K562 (cell line): ENCODE measurements around the gene EFEMP2. TPM values are rescaled to one million over a fixed set of nuclear protein-coding genes. Genes with fewer than 3 reads are reported as not detected.

Experiments
- ATF1 ChIP-seq, 2 experiments: fragments of 450-650 bp in 1 of 2; IDR thresholded peaks; 2 replicates each; pipeline ENCODE4 v1.6.1; 2016; ENCODE audit warnings: missing compliant biosample characterization in 1 of 2, missing genetic modification characterization in 1 of 2
- CBX3 ChIP-seq, 2 experiments: IDR thresholded peaks; 1 replicate in 1 of 2; 2 replicates in 1 of 2; pipeline ENCODE4 v1.6.1; 2012; ENCODE audit warnings: inconsistent platforms in 2 of 2, low read length in 2 of 2, borderline replicate concordance in 1 of 2, control low read depth in 1 of 2
- E2F3 ChIP-seq: fragments of 250-450 bp; sonication (Bioruptor Pico); IDR thresholded peaks from 2 replicates; pipeline ENCODE4 v1.4.0; 2020; ENCODE audit warnings: mild to moderate bottlenecking
- HDAC1 ChIP-seq, 2 experiments: fragments of 450-650 bp; IDR thresholded peaks; 2 replicates each; pipeline ENCODE4 v1.6.1; 2016 to 2017; ENCODE audit warnings: inconsistent platforms in 1 of 2, mild to moderate bottlenecking in 1 of 2, moderate library complexity in 1 of 2
- HNRNPL ChIP-seq: fragments of 200-400 bp; formaldehyde crosslinking; IDR thresholded peaks from 2 replicates; pipeline ENCODE4 v1.6.1; 2017; ENCODE audit warnings: low read depth, mild to moderate bottlenecking, low read length
- HNRNPUL1 ChIP-seq: fragments of 200-400 bp; formaldehyde crosslinking; IDR thresholded peaks from 2 replicates; pipeline ENCODE4 v1.6.1; 2017; ENCODE audit warnings: low read length
- MBD2 ChIP-seq: sonication (generic); IDR thresholded peaks from 2 replicates; pipeline ENCODE4 v1.6.1; 2016; ENCODE audit warnings: low read depth, borderline replicate concordance
- NR2C2 ChIP-seq, 2 experiments: fragments of 200-800 bp in 1 of 2; sonication (Bioruptor generic) in 1 of 2; sonication (generic) in 1 of 2; formaldehyde crosslinking in 1 of 2; IDR thresholded peaks; 2 replicates each; pipeline versions ENCODE4 v1.6.1 to v1.8.0; 2016 to 2022; ENCODE audit warnings: mild to moderate bottlenecking in 1 of 2, missing compliant biosample characterization in 1 of 2, missing genetic modification characterization in 1 of 2, missing genetic modification reagents in 1 of 2
- PHF8 ChIP-seq: fragments of 200-600 bp; sonication (generic); IDR thresholded peaks from 2 replicates; pipeline ENCODE4 v1.6.1; 2012; ENCODE audit warnings: mixed run types, mild to moderate bottlenecking, inconsistent platforms, low read length, moderate library complexity, borderline replicate concordance
- SMARCA5 ChIP-seq: fragments of 450-650 bp; IDR thresholded peaks from 2 replicates; pipeline ENCODE4 v1.6.1; 2016
- ZFP91 ChIP-seq: sonication (generic); formaldehyde crosslinking; IDR thresholded peaks from 2 replicates; pipeline ENCODE4 v1.8.0; 2022; ENCODE audit warnings: mild to moderate bottlenecking, missing genetic modification reagents
- ZNF143 ChIP-seq: sonication (generic); formaldehyde crosslinking; IDR thresholded peaks from 2 replicates; pipeline ENCODE4 v1.9.0; 2022; ENCODE audit warnings: mild to moderate bottlenecking, missing genetic modification reagents
- polyA plus RNA-seq, 8 experiments: library from polyadenylated mRNA; depleted of rRNA in 4 of 8; stranded (reverse) in 5 of 8; unstranded in 3 of 8; fragments of >200 nt; fragmentation: Nextera tagmentation in 2 of 8; fragmentation: Illumina TruSeq in 1 of 8; extraction: Ambion mirVana in 2 of 8; extraction: Trizol in 1 of 8; gene quantifications; 2 replicates each; pipeline versions ENCODE4 v1.2.1 to v1.2.3, GENCODE V29; 2011 to 2014; ENCODE audit warnings: inconsistent platforms in 1 of 8, missing spikeins in 1 of 8
- total RNA-seq, 7 experiments: library from RNA; depleted of rRNA in 6 of 7; stranded (reverse); fragments of >200 nt in 6 of 7; fragmentation: Illumina TruSeq in 2 of 7; extraction: Trizol in 2 of 7; gene quantifications; 2 replicates each; pipeline versions ENCODE4 v1.2.1 to v1.2.3, GENCODE V29; 2011 to 2021; ENCODE audit warnings: low replicate concordance in 1 of 7
- TF ChIP-seq, protein P1 (sequence below): fragments of 200-800 bp; sonication (Bioruptor generic); IDR thresholded peaks from 2 replicates; pipeline ENCODE4 v1.6.1; 2017; ENCODE audit warnings: missing genetic modification characterization, missing compliant biosample characterization

EFEMP2 gene
- total and polyA plus RNA-seq, 9 of the 15 experiments (the other 6 are each of a cell fraction or from before 2014, with no cell fraction given), result 0.07 to 2.9 (median 0.69) TPM; not detected in 1

DNA sequence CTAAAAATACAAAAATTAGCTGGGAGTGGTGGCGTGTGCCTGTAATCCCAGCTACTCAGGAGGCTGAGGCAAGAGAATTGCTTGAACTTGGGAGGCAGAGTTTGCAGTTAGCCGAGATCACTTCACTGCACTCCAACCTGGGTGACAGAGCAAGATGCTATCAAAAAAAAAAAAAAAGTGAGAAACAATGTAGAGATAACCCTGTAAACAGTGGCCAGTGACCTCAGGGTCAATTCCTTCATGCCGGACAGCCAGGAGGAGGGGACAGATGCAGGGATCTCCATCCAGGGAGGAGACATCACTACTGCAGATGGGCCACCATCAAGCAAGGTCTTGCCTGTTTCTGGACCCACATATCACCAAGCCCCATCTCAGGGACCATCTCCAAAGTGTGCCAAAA is 24.9 kb downstream of the EFEMP2 start (continued):
- no peak for TF ChIP-seq ATF1 (CRISPR knock-in tag; IDR thresholded peaks at IDR 0.05)
- TF ChIP-seq ATF1 (tag; IDR thresholded peaks at IDR 0.05), result no peak
- TF ChIP-seq ZNF143 (CRISPR knock-in tag), result no peak
- TF ChIP-seq NR2C2 (CRISPR knock-in tag; IDR thresholded peaks at IDR 0.05), result no peak
- TF ChIP-seq NR2C2 (tag; IDR thresholded peaks at IDR 0.05), result peak; percentile 52; the same call in 1 of the 2 replicates
- TF ChIP-seq, protein P1, sequence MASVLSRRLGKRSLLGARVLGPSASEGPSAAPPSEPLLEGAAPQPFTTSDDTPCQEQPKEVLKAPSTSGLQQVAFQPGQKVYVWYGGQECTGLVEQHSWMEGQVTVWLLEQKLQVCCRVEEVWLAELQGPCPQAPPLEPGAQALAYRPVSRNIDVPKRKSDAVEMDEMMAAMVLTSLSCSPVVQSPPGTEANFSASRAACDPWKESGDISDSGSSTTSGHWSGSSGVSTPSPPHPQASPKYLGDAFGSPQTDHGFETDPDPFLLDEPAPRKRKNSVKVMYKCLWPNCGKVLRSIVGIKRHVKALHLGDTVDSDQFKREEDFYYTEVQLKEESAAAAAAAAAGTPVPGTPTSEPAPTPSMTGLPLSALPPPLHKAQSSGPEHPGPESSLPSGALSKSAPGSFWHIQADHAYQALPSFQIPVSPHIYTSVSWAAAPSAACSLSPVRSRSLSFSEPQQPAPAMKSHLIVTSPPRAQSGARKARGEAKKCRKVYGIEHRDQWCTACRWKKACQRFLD (CRISPR knock-in tag), result no peak
- TF ChIP-seq HNRNPL, result no peak
- no peak for TF ChIP-seq CBX3 (IDR thresholded peaks at IDR 0.05; ENCODE audit: borderline replicate concordance in 1 of 2, low read length in 2 of 2)
- TF ChIP-seq HNRNPUL1, result no peak
- no peak for TF ChIP-seq MBD2
- TF ChIP-seq ZFP91 (CRISPR knock-in tag), result no peak
- TF ChIP-seq HDAC1 (IDR thresholded peaks at IDR 0.05), result no peak
- TF ChIP-seq SMARCA5, result no peak
- no peak for TF ChIP-seq E2F3 (CRISPR knock-in tag)
- no peak for TF ChIP-seq PHF8
